ENCODE measurements around the gene TRAPPC6A.
A peak's percentile ranks its signal among the peaks of the same experiment; 100 is the strongest.

Gene TRAPPC6A

GRCh38 chr19:45171211-45171623 is 6.8 kb downstream of the TRAPPC6A start:
- H3K4me3 ChIP-seq (ENCODE audit: low read depth, low read length) = no peak overlapping the region
- in situ Hi-C loops (cut with HindIII; ENCODE audit: low sequenced_read_pairs) = no loop called here
- no peak for DNase-seq (ENCODE audit: low read depth, low spot score)
- no peak for TF ChIP-seq CTCF (IDR thresholded peaks at IDR 0.05; ENCODE audit: low read depth, low read length)

- in situ Hi-C loops (cut with HindIII; ENCODE audit: low sequenced_read_pairs) = no loop called here
- DNase-seq (ENCODE audit: low read depth, low spot score) = no peak
- no peak for TF ChIP-seq CTCF (IDR thresholded peaks at IDR 0.05; ENCODE audit: low read depth, low read length)
- no peak overlapping the region for H3K4me3 ChIP-seq (ENCODE audit: low read depth, low read length)
Observed at GRCh38 chr19:45170146-45171106, 7.6 kb downstream of the TRAPPC6A start.

- DNase-seq (ENCODE audit: low read depth, low spot score) = no peak
- H3K4me3 ChIP-seq (ENCODE audit: low read depth, low read length) = no peak overlapping the region
- TF ChIP-seq CTCF (IDR thresholded peaks at IDR 0.05; ENCODE audit: low read depth, low read length) = no peak
- in situ Hi-C loops (cut with HindIII; ENCODE audit: low sequenced_read_pairs) = no loop called here
Observed at GRCh38 chr19:45169602-45170001, 8.4 kb downstream of the TRAPPC6A start.

- in situ Hi-C loops (cut with HindIII; ENCODE audit: low sequenced_read_pairs) = no loop called here
- no peak overlapping the region for H3K4me3 ChIP-seq (ENCODE audit: low read depth, low read length)
- no peak for DNase-seq (ENCODE audit: low read depth, low spot score)
- no peak for TF ChIP-seq CTCF (IDR thresholded peaks at IDR 0.05; ENCODE audit: low read depth, low read length)
Observed at GRCh38 chr19:45168767-45169351, 9.2 kb downstream of the TRAPPC6A start.

- in situ Hi-C loops (cut with HindIII; ENCODE audit: low sequenced_read_pairs) = no loop called here
- no peak for DNase-seq (ENCODE audit: low read depth, low spot score)
- no peak overlapping the region for H3K4me3 ChIP-seq (ENCODE audit: low read depth, low read length)
- no peak for TF ChIP-seq CTCF (IDR thresholded peaks at IDR 0.05; ENCODE audit: low read depth, low read length)
Observed at GRCh38 chr19:45166723-45167252, 11.2 kb downstream of the TRAPPC6A start.

DNA sequence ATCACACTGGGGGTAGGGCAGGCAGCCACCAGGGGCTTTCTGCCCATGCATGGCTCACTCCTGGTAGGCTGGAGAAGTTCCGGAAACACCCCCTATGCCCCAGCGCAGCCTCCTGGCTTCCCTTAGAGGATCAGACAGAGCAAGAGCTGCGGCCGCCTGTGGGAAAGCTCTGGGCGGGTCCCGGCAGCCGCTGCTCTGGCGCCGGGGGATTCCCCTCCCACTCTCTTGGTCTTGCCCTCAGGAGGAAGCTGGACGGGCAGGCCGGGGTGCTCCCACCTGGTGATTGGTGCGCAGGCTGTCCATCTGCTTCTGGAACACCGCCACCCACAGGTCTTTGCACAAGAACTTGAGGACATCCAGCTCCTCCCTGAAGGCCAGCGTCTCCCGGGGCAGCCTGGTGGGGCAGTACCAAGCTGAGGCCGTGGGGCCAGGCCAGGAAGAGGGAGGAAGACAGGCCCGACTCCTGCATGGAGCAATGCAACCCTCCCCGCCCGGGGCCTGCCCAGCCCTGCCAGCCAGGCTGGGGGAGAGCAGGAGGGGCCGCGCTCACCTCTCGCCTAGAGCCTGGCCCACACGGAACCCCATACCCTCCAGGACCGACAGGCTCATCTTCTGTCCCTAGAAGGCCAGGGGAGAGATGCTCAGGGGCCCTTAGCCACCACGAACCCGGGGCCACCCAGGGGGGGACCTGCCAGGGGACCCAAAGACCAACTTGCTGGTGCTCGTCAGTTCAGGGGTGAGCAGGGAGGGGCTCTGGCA is 13.3 kb downstream of the TRAPPC6A start:
- TF ChIP-seq CTCF (IDR thresholded peaks at IDR 0.05; ENCODE audit: low read depth, low read length) = no peak
- peak; percentile 45 for DNase-seq (ENCODE audit: low read depth, low spot score)
- H3K4me3 ChIP-seq (ENCODE audit: low read depth, low read length) = no peak overlapping the region
- in situ Hi-C loops (cut with HindIII; ENCODE audit: low sequenced_read_pairs) = no loop called here

All from astrocyte of the spinal cord (primary cell).